Mucosa of descending colon (tissue), 3 donors: ENCODE data around the gene KRT13. TPM values are rescaled to one million over a fixed set of nuclear protein-coding genes. Genes with fewer than 3 reads are reported as not detected.

ENCODE experiments used
- ATAC-seq: fragments of 200-7000 bp; cut with Tn5 transposase; one replicate; pipeline ENCODE4 v1.9.1; 2020; ENCODE audit warnings: mild to moderate bottlenecking, moderate library complexity
- DNase-seq, 3 donors: peaks; one replicate each; pipeline ENCODE4 v3.0.0-alpha.2; 2020
- H3K36me3 ChIP-seq: fragments of 200-600 bp; one replicate; pipeline ENCODE4 v1.8.0; 2021; ENCODE audit warnings: low read depth, mild to moderate bottlenecking
- H3K4me1 ChIP-seq: fragments of 200-600 bp; one replicate; pipeline ENCODE4 v1.8.0; 2021; ENCODE audit warnings: low read depth, mild to moderate bottlenecking
- H3K4me3 ChIP-seq: fragments of 200-600 bp; one replicate; pipeline ENCODE4 v1.8.0; 2021; ENCODE audit warnings: mild to moderate bottlenecking
- H3K9me3 ChIP-seq: fragments of 200-600 bp; one replicate; pipeline ENCODE4 v1.8.0; 2021; ENCODE audit warnings: mild to moderate bottlenecking
- intact Hi-C, 2 donors: fragments of 100-400 bp; cut with DNase I in 1 of 2; cut with micrococcal nuclease in 1 of 2; formaldehyde crosslinking; loops; one replicate each; pipeline versions ENCODE4 v1.11.0 to v1.11.1; 2022; cut with DNase I, micrococcal nuclease
- total RNA-seq, 3 donors: library from RNA; stranded (reverse); fragmentation: NEBNext Ultra II Directional in 2 of 3; extraction: Animal tissue kit (Norgen Biotek cat#: 25700) in 2 of 3; gene quantifications; one replicate each; pipeline versions ENCODE4 v1.2.1 to v1.2.4, GENCODE V29; 2021 to 2023
- TF ChIP-seq, protein P1 (sequence below): fragments of 200-600 bp; IDR thresholded peaks from one replicate; pipeline ENCODE4 v1.8.0; 2022; ENCODE audit warnings: antibody characterized with exemption, mild to moderate bottlenecking
- donor health status: DM: no; HTN: no; CAD: no; lungs with moderate emphysema.
- donor health status: DM: no; HTN: no; CAD: no.
- donor health status: DM: no; HTN: yes; CAD: no.

KRT13 gene
- total RNA-seq, 3 donors from 2014 or later: 3.7 TPM; not detected in 2

DNA sequence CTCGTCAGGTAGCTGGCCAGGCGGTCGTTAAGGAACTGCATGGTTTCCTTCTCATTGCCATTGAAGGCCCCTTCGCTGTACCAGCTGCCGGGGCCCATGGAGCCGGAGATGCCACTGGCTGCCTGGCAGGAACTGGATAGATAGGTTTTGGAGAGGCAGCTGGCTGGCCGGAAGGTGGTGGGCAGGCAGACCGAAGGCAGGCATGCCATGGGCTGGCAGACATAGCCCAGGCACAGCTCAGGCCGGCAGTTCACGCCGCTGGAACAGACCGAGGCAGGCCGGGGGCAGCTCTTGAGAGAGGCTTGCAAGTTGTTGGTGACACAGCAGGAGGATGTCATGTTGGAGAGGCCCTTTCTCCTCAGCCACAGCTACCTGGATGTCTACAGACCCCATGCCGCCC is 38.4 kb downstream of the KRT13 start, which contains the start of gene KRT32:
Gene KRT32 (minus strand): TSS at position 399 of the 400 bp plus-strand sequence. CDS start 61 bp downstream, at position 338.
- H3K36me3 ChIP-seq: no peaks in the 10 kb centered on the region

DNA sequence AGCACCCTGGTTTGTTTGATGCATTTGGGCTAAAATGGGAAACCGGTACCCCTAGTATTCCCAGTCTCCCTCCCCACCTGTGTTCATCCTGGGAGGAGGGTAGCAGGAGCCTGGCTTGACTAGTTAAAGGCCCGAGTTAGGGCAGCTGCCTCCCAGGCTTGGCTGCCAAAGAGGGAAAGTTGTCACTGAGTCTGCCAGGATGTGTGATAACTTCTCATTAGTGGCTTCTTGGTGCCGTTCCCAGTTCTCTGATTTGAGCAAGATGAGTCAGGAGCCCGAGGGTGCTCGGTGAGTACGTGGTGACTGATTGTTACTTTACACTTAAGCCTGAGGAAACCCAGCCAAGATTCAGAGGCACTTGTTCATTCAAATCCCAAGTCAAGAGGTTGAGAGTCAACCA is 40.7 kb downstream of the KRT13 start:
- ATAC-seq: no peak
- no peaks in the 10 kb centered on the region for H3K36me3 ChIP-seq
- intact Hi-C loops: no loop called here
- no peak for DNase-seq
- TF ChIP-seq, protein P1, sequence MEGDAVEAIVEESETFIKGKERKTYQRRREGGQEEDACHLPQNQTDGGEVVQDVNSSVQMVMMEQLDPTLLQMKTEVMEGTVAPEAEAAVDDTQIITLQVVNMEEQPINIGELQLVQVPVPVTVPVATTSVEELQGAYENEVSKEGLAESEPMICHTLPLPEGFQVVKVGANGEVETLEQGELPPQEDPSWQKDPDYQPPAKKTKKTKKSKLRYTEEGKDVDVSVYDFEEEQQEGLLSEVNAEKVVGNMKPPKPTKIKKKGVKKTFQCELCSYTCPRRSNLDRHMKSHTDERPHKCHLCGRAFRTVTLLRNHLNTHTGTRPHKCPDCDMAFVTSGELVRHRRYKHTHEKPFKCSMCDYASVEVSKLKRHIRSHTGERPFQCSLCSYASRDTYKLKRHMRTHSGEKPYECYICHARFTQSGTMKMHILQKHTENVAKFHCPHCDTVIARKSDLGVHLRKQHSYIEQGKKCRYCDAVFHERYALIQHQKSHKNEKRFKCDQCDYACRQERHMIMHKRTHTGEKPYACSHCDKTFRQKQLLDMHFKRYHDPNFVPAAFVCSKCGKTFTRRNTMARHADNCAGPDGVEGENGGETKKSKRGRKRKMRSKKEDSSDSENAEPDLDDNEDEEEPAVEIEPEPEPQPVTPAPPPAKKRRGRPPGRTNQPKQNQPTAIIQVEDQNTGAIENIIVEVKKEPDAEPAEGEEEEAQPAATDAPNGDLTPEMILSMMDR: no peak
- no peaks in the 10 kb centered on the region for H3K4me1 ChIP-seq
- H3K9me3 ChIP-seq: no peaks in the 10 kb centered on the region
- H3K4me3 ChIP-seq: no peak overlapping the region

More for the DNA sequence above, 38.4 kb downstream of the KRT13 start, which contains the start of gene KRT32:
- intact Hi-C loops: no loop called here
- ATAC-seq: no peak
- DNase-seq: no peak
- Histone ChIP-seq H3K4me3 (no peak within 1 kb of the TSS), H3K9me3 (no peaks in the 10 kb centered on the region), H3K4me1 (no peaks in the 10 kb centered on the region)
- TF ChIP-seq, protein P1: no peak

DNA sequence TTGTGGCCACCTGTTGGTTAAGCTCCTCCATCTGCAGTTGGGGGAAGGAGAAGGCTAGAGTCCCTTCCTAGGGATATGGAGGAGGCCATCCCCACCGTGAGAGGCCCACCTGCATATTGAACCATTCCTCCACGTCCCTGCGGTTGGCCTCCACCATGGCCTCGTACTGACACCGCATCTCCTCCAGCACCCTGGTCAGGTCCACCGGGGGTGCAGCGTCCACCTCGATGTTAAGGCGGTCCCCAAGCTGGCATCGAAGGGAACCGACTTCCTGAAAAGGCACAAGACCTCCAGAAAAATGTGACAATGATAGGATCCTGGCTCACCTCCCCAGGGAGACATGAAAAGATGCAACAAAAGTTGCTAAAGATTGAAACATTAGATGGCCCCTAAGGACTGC is 41.2 kb downstream of the KRT13 start:
- no peaks in the 10 kb centered on the region for H3K36me3 ChIP-seq
- TF ChIP-seq, protein P1: no peak
- no peaks in the 10 kb centered on the region for H3K9me3 ChIP-seq
- ATAC-seq (no peak), DNase-seq (no peak)
- no peak overlapping the region for H3K4me3 ChIP-seq
- intact Hi-C loops: no loop called here
- no peaks in the 10 kb centered on the region for H3K4me1 ChIP-seq

DNA sequence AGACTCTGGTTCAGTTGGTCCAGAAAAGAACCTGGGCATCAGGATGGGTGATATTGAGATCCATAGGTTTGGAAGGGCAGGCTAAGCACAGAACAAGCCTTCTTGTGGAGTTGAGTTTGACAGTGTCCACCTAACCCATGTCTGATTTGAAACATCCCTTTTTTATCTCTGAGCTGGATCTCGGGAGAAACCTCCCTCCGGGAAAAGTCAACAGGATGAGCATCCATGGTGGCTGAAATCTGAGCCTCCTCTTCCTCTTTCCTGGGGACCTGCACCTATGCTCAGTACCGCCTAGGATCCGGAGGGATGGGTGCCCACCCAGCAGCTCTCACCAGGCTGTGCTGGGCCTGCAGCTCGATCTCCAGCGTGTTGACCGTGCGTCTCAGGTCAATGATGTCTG is 41.7 kb downstream of the KRT13 start:
- TF ChIP-seq, protein P1: no peak
- Histone ChIP-seq H3K4me3 (no peak overlapping the region), H3K4me1 (no peaks in the 10 kb centered on the region), H3K9me3 (no peaks in the 10 kb centered on the region), H3K36me3 (no peaks in the 10 kb centered on the region)
- DNase-seq (no peak), ATAC-seq (no peak)
- intact Hi-C loops: no loop called here

DNA sequence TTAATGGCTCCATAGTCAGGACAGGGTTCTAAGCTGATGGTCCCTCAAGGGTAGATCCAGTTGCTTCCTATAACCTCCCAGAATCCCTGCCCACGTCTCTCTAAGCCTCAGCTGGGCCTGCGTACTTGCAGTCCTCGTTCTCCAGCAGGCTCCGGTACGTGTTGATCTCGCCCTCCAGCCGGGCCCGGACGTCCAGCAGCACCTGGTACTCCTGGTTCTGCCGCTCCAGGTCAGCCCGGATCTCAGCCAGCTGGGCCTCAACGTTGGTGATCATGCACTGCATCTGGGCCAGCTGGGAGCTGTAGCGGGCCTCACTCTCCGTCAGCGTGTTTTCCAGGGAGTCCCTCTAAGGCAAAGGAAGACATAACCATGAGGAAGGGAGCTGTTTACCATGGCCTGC is 42.7 kb downstream of the KRT13 start:
- Histone ChIP-seq H3K4me1 (no peaks in the 10 kb centered on the region), H3K4me3 (no peak overlapping the region), H3K36me3 (no peaks in the 10 kb centered on the region), H3K9me3 (no peaks in the 10 kb centered on the region)
- TF ChIP-seq, protein P1: no peak
- ATAC-seq: no peak
- no peak for DNase-seq
- intact Hi-C loops: no loop called here

DNA sequence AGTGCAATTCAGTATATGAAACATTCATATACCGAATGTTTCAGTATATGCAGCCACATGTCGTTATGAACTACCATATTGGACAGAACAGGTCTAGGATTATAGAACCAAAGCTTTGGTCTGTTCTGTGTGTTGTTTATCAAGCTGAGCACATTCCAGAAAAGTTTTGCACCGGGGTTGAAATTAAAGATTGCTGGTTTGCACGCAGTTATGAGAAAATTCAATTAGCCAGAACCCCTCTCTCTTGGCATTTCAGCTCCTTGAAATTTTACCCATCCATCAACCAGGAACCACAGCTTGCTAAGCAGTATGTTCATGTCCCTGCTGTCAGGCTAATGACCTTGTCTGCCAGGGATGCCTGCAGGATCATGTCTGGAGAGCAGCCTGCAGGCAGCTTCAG is 47.7 kb downstream of the KRT13 start:
- Histone ChIP-seq H3K4me3 (no peak overlapping the region), H3K4me1 (no peaks in the 10 kb centered on the region), H3K36me3 (no peaks in the 10 kb centered on the region), H3K9me3 (no peaks in the 10 kb centered on the region)
- ATAC-seq (no peak), DNase-seq (no peak)
- TF ChIP-seq, protein P1: no peak
- intact Hi-C loops: no loop called here
